VCaP (cell line): ENCODE results near the gene ARFGAP1.

Source experiments
- H3K27ac ChIP-seq: fragments of 450-650 bp; 2 replicates; pipeline ENCODE4 v1.5.1; 2017
- CTCF ChIP-seq: fragments of 450-650 bp; conservative IDR thresholded peaks from 2 replicates; pipeline ENCODE4 v1.5.1; 2017; ENCODE audit warnings: mild to moderate bottlenecking, moderate library complexity

The ARFGAP1 gene

GRCh38 chr20:63295846-63296245 is 23.2 kb downstream of the ARFGAP1 start:
- TF ChIP-seq CTCF: no peak
- no peak overlapping the region for H3K27ac ChIP-seq

DNA sequence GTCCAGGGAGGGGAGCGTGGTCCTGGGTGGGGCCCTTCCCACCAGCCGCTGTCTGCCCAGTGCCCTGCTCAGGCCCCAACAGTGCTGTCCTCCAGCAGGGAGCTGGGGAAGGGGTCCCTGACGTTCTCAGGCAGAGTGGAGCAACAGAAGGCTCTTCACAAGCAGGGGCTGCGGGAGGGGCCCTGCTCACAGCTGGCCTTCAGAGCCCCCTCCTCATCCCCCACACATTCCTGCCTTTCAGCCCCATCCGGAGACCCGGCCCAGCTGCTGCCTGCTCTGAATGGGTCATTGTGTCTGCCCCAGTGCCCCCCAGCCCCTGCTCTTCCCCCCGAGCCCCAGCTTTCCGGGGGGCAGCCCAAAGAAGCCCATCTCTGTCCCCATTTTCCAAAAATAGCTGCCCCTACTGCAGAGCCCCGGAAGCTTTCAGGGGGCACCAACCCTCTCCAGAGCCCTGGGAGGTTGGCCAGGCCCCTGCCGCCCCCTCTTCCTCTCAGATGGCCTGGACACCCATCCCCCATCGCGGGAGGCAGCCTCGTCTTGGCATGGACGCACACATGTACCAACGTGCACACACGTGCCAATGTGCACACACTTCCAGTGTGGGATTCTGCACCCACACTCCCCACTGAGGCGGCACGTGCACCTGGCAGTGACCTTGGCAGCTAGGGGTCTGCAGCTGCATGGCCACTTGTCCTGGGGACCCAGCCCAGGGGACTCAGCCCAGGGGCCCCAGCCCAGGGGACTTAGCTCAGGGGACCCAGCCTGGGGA is 24.1 kb downstream of the ARFGAP1 start:
- no peak overlapping the region for H3K27ac ChIP-seq
- no peak for TF ChIP-seq CTCF

DNA sequence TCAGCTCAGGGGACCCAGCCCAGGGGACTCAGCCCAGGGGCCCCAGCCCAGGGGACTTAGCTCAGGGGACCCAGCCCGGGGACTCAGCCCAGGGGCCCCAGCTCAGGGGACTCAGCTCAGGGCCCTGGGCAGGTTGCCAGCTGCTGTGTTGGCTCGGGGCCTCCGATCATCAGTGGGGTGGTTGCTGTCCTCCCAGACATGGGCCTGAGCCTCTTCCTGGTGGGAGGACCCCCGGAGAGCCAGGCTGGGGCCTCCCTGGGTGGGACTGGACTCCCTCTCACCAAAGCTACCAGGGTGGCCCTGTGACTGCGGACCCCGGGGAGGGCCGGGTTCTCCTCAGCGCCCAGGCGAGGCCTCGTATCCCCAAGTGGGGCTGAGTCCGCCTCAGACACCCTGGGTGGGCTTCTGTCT is 24.8 kb downstream of the ARFGAP1 start:
- no peak overlapping the region for H3K27ac ChIP-seq

DNA sequence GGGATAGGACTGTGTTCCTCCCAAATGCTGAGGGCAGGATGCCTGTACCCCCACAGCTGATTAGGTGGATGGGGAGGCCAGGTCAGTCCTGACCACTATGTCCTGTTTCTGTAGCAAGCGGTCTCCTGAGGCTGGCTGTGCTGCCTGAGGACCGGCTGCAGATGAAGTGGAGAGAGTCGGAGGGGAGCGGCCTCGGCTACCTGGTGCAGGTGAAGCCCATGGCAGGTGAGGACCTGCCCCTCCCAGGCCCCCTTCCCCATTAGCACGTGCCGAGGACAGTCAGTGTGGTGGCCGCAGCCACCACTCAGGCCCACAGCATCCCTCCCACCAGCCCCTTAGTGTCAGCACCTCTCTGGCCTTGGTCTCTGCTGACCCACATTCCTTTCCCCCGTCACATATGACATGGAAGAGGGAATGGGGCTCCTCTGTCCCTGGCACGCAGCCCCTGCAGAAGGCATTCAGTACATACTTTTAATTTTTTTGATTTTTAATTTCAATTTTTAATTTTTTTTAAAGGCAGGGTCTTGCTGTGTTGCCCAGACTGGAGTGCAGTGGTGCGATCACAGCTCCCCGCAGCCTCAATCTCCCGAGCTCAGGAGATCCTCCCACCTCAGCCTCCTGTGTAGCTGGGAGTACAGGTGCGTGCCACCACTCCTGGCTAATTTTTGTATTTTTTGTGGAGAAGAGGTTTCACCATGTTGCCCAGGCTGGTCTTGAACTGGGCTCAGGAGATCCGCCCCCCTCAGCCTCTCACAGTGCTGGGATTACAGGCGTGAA is 25.4 kb downstream of the ARFGAP1 start:
- no peak for TF ChIP-seq CTCF
- no peak overlapping the region for H3K27ac ChIP-seq

More for the DNA sequence above, 24.8 kb downstream of the ARFGAP1 start:
- TF ChIP-seq CTCF: no peak

DNA sequence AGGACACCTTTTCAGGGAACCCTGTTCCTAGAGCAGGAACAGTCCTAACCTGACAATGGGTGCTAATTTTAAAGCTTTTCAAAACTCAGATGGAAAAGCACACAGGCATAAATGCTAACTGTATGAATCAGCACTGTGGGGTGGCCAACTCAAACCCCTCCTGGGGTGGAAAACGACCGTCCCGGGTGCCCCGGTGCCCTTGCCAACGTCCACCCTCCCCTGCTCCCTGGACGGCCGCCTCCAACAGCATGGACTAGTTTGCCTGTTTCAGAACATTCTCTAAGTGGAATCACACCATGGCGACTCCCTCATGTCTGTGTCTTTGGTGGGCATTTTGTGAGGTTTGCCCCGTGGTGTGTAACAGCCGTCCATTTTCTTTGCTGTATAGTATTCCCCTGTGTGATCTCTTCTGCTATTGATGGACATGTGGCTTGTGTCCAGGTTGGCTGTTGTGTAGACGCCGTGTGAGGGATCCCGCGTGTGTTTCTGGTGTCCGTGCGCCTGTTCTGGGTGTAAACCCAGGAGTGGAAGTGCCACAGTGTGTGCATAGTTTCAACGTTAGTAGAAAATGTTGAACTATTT is 26.2 kb downstream of the ARFGAP1 start:
- no peak overlapping the region for H3K27ac ChIP-seq
- no peak for TF ChIP-seq CTCF

DNA sequence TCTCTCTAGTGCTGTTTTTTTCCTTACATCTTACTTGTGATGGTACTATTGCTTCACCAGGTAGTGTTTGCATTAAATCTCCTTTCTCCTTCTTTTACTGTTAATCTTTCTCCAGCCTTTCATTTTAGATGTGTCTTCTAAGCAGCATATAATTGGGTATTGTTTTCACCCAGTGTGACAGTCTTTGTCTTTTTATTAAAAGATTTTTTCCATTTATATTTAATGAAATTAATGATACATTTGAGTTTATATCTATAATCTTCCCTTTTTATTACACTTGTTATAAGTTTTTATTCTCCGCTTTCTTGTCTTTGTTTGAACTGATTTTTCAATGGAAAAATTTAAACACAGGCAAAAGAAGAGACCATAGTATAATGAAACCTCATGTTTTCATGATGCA is 29.1 kb downstream of the ARFGAP1 start:
- no peak for TF ChIP-seq CTCF
- H3K27ac ChIP-seq: no peak overlapping the region

- H3K27ac ChIP-seq: no peak overlapping the region
- no peak for TF ChIP-seq CTCF
These were observed 30.6 kb downstream of the ARFGAP1 start for GRCh38 chr20:63303095-63303666.
